Measurements from ENCODE around the gene ADAD2. TPM values are rescaled to one million over a fixed set of nuclear protein-coding genes. Genes with fewer than 3 reads are reported as not detected.

Gene ADAD2
- polyA plus RNA-seq, 1 experiment: not detected

DNA sequence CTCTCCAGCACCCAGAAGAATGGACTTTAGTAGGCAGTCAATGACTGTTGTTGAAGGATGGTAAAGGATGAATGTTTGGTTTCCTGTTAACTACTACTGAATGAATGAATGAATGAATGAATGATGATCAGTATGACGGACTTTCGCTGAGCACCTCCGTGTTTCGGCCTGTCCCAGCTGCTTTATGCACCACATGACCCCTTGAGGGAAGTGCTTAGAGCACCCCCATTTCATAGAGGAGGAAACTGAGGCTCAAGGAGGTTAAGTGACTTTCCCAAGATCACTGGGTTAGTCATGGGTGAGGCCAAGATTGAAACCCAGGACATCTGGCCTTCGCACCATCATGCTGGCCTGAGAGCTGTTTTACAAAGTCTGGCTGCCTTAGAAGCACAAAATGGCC is 42.0 kb downstream of the ADAD2 start:
- CTCF ChIA-PET: interaction anchor here (0.7 to 1.8 kb wide), 2 partner anchors 24 to 44 kb away, joined by 3 to 10 read pairs; no protein-coding TSS in a partner anchor
- POLR2A ChIA-PET: no interaction called here

DNA sequence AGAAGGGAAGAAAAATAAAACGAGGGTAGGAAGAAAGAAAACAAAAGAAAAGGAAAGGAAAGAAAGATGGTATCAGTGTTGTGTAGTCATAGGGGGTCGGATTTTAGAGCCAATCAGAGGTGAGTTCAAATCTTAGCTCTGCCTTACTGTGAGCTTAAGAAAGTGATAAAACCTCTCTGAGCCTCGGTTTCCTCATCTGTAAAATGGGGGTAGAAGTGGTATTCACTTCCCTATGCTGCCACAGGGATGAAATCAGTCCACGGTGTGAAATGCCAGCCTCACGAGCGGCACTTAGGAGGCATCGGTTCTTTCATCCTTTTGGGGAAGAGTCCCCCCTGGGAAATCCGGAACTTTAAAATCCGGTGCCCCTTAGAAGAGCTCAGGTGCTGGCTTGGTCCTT is 42.8 kb downstream of the ADAD2 start:
- ChIA-PET CTCF (interaction anchor here (0.7 to 1.8 kb wide), 2 partner anchors 23 to 43 kb away, joined by 3 to 10 read pairs; no protein-coding TSS in a partner anchor), POLR2A (no interaction called here)
- Histone ChIP-seq H3K27me3 (ENCODE audit: control insufficient read depth, insufficient read depth, low read length) (peaks cover 9% of the 10 kb centered on the region; the same call in 1 of the 2 replicates), H3K36me3 (ENCODE audit: control insufficient read depth, insufficient read depth, low read length) (no peaks in the 10 kb centered on the region), H3K4me3 (ENCODE audit: low read depth, low read length) (no peak overlapping the region)
- TF ChIP-seq, protein P1, sequence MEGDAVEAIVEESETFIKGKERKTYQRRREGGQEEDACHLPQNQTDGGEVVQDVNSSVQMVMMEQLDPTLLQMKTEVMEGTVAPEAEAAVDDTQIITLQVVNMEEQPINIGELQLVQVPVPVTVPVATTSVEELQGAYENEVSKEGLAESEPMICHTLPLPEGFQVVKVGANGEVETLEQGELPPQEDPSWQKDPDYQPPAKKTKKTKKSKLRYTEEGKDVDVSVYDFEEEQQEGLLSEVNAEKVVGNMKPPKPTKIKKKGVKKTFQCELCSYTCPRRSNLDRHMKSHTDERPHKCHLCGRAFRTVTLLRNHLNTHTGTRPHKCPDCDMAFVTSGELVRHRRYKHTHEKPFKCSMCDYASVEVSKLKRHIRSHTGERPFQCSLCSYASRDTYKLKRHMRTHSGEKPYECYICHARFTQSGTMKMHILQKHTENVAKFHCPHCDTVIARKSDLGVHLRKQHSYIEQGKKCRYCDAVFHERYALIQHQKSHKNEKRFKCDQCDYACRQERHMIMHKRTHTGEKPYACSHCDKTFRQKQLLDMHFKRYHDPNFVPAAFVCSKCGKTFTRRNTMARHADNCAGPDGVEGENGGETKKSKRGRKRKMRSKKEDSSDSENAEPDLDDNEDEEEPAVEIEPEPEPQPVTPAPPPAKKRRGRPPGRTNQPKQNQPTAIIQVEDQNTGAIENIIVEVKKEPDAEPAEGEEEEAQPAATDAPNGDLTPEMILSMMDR (IDR thresholded peaks at IDR 0.05; ENCODE audit: insufficient read depth, low read depth, low read length): no peak
- DNase-seq (ENCODE audit: low read depth): no peak

More for the DNA sequence above, 42.0 kb downstream of the ADAD2 start:
- TF ChIP-seq, protein P1 (IDR thresholded peaks at IDR 0.05; ENCODE audit: insufficient read depth, low read depth, low read length): no peak
- H3K4me3 ChIP-seq (ENCODE audit: low read depth, low read length): no peak overlapping the region
- peaks cover 6% of the 10 kb centered on the region; the same call in 1 of the 2 replicates for H3K27me3 ChIP-seq (ENCODE audit: control insufficient read depth, insufficient read depth, low read length)
- no peak for DNase-seq (ENCODE audit: low read depth)
- H3K36me3 ChIP-seq (ENCODE audit: control insufficient read depth, insufficient read depth, low read length): no peaks in the 10 kb centered on the region

DNA sequence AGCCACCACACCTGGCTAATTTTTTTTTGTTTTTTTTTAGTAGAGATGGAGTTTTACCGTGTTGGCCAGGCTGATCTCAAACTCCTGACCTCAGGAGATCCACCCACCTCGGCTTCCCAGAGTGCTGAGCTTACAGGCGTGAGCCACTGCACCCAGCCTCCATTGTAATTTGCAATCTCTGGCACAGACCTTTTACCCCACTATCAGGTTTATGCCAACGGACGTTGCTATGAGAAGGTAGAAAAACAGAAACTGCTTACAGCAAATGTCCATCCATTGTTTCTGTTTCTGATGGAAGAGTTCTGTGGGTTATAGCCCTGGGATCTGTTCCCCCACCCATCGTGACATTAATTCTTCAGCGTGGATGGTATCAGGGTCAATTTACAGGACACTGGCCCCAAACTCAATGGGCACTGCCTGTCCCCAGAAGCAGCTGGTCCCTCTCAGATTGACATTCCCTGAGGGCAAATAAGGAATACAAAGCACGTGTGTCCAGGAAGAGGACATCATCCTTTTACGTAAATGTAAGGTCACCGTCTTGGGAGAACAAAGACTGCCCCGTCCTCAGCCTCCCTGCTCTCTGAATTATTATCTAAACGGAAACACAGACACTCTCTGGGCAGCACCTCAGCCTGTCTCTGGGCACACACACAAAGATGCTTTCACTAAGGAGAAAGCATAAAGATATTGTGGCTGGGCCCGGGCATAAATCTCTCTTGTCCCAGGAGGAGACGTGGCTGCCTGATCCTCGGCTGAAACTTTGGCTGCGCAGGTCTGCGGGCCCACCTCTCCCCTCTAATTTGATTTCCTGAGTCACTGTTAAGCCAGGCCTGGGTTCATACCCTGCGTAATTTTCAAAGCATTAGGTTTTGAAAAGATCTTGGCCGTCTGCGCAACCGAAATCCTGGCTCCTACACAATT is 43.6 kb downstream of the ADAD2 start:
- H3K36me3 ChIP-seq (ENCODE audit: control insufficient read depth, insufficient read depth, low read length): no peaks in the 10 kb centered on the region
- POLR2A ChIA-PET: no interaction called here
- H3K4me3 ChIP-seq (ENCODE audit: low read depth, low read length): no peak overlapping the region
- no peak for DNase-seq (ENCODE audit: low read depth)
- CTCF ChIA-PET: interaction anchor here (1.8 kb wide), 1 partner anchor 43 kb away, joined by 10 read pairs; no protein-coding TSS in a partner anchor
- H3K27me3 ChIP-seq (ENCODE audit: control insufficient read depth, insufficient read depth, low read length): peaks cover 14% of the 10 kb centered on the region
- TF ChIP-seq, protein P1 (IDR thresholded peaks at IDR 0.05; ENCODE audit: insufficient read depth, low read depth, low read length): no peak

DNA sequence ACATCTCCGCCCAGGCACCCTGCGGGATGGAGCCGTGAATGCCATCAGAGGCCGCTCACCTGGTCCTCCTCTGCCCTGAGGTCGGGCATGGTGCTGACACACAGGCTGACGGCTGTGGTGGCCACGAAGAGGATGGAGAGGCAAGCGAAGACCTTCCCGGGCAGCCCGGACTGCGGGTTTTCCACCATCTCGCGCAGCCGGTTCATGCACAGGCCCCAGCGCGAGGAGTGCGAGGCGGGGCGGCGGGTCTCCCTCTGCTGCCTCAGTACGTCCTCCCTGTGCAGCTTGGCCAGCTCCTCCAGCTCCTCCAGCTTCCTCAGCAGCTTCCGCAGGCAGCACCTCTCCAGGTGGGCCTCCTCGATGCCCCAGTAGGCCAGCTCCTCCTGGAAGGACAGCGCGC is 45.7 kb downstream of the ADAD2 start:
- ChIA-PET CTCF (no interaction called here), POLR2A (no interaction called here)
- H3K4me3 ChIP-seq (ENCODE audit: low read depth, low read length): no peak overlapping the region
- TF ChIP-seq, protein P1 (IDR thresholded peaks at IDR 0.05; ENCODE audit: insufficient read depth, low read depth, low read length): no peak
- no peak for DNase-seq (ENCODE audit: low read depth)
- peaks cover 23% of the 10 kb centered on the region for H3K27me3 ChIP-seq (ENCODE audit: control insufficient read depth, insufficient read depth, low read length)
- H3K36me3 ChIP-seq (ENCODE audit: control insufficient read depth, insufficient read depth, low read length): no peaks in the 10 kb centered on the region

DNA sequence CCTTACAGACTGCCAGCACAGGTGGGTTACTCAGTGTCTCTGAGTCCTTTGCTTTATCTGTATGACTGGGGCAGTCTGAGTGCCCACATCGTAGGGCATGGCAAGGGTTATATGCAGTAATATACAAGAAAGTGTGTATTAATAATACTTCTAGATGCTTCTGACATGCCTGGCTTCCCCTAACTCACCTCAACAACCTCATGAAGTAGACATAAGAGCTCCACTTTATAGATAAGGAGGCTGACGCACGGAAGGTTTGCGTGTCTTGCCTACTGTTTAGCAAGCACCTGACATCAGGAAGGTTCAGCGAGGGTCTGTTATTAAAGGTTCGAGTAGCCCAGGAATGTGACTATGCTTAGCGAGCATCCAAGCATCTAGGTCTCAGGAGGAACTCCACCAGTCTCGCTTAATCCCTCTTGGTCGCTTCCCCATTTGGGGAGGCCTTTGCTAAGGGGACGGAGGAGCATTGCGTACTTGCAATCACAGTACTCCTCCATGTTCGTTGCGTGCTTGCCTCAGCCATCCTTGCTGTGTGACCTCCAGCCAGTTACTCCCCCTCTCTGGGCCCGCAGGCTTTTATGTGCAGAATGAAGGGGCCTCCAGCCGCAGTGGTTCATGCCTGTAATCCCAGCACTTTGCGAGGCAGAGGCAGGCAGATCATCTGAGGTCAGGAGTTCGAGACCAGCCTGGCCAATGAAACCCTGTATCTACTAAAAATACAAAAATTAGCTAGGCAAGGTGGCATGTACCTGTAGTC is 47.2 kb downstream of the ADAD2 start:
- no peaks in the 10 kb centered on the region for H3K36me3 ChIP-seq (ENCODE audit: control insufficient read depth, insufficient read depth, low read length)
- POLR2A ChIA-PET: no interaction called here
- CTCF ChIA-PET: no interaction called here
- no peak for DNase-seq (ENCODE audit: low read depth)
- TF ChIP-seq, protein P1 (IDR thresholded peaks at IDR 0.05; ENCODE audit: insufficient read depth, low read depth, low read length): no peak
- no peak overlapping the region for H3K4me3 ChIP-seq (ENCODE audit: low read depth, low read length)
- peaks cover 24% of the 10 kb centered on the region for H3K27me3 ChIP-seq (ENCODE audit: control insufficient read depth, insufficient read depth, low read length)
